Right kidney (tissue), 1 donor: ENCODE measurements around the gene PGM3.

Experiments used
- DNase-seq: peaks from one replicate; pipeline ENCODE4 v3.0.0-alpha.2; 2016

PGM3 gene

DNA sequence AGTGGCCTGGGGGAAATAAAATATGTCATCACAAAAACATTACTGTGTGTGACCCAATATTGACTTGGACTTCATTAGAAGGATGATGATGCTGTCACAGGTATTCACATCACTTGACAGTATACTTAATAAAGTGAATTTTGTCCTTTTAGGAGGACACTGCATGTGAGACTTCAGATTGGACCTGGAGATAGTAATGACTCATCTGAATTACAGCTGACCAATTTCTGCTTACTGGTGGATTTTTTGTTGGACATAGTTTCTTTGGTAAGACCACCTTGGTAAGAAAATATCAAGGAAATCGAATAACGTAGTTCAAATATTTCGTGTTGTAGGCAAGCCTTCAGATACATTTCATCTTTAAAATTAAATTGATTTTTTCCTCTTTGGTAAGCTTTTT is 68.5 kb downstream of the PGM3 start:
- DNase-seq = no peak

DNA sequence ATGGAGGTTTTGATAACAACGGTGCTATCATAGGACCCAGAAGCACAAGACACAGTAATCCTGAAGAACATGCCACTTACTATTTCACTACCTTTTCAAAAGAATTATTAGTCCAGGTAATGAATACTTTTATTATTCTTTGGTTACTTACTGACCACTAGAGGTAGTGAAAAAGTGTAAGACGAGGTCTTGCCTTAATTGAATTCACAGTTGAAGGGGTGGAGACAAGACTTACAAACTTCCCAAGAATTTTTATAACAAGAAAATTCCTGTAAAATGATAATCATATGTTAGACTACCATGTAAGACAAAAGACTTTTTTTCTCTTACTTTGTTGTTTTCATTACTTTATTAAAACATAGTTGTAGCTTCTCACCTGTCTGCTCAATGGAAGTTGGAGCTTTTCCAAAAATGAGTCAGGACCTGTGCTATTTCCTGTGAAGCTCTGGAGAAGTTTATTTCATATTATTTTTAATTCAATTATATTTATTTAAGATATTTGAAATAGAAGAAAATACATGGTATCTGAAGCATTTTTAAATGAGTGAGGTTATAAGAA is 73.2 kb downstream of the PGM3 start:
- DNase-seq = no peak

DNA sequence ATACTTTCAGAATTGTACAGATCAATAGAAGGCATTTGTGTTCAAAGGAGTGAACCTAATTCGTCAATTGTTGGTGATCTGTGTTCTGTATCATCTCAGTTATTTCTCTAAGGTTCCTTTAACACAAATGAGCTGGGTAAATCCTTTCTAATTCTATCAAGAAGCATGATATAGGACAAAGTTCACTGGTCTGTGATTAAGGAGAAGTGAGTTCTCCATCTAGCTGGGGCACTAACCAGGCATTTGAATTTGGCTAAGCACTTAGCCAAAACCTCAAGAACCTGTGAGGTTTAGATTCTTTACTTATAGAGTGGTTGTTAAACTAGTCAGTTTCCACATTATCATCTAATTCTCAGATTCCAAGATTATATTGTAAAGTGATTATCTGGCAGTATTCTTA is 75.3 kb downstream of the PGM3 start:
- DNase-seq = no peak
